A673 (cell line): ENCODE results near the gene YIPF3. TPM values are rescaled to one million over a fixed set of nuclear protein-coding genes. Genes with fewer than 3 reads are reported as not detected.

Experiments
- BruUV-seq: library from RNA; stranded (reverse); fragments of 400-500 nt; replicated peaks from 2 replicates; lab custom pipeline; 2021; lab: Mats Ljungman, UMichigan
- CTCF ChIA-PET: fragments of 300-600 bp; sonication (Branson Sonifier 250); formaldehyde crosslinking; loops from one replicate; lab custom pipeline; 2022; ENCODE audit warnings: antibody characterized with exemption; lab: Charles Lee
- POLR2A ChIA-PET: fragments of 300-600 bp; sonication (Branson Sonifier 250); formaldehyde crosslinking; loops from one replicate; lab custom pipeline; 2022; ENCODE audit warnings: antibody characterized with exemption; ENCODE audit not compliant: low non-redundant PET; lab: Charles Lee
- DNase-seq: peaks from one replicate; pipeline ENCODE4 v3.0.0-alpha.2; 2015; ENCODE audit warnings: low spot score
- H3K27ac ChIP-seq: fragments of 200-600 bp; sonication (generic); 2 replicates; pipeline ENCODE4 v1.5.1; 2016; ENCODE audit warnings: mixed run types, low read depth, mild to moderate bottlenecking, mixed read lengths, antibody characterized with exemption, low read length; ENCODE audit not compliant: poor library complexity, severe bottlenecking
- H3K27me3 ChIP-seq: fragments of 200-600 bp; sonication (generic); replicated peaks from 2 replicates; pipeline ENCODE4 v1.6.1; 2017; ENCODE audit warnings: mixed run types, low read depth, mild to moderate bottlenecking, mixed read lengths, antibody characterized with exemption, low read length; ENCODE audit not compliant: insufficient read depth, poor library complexity
- H3K36me3 ChIP-seq: fragments of 200-600 bp; sonication (generic); 2 replicates; pipeline ENCODE4 v1.6.1; 2016; ENCODE audit warnings: mixed run types, mild to moderate bottlenecking, mixed read lengths, antibody characterized with exemption, low read length; ENCODE audit not compliant: insufficient read depth, poor library complexity, severe bottlenecking
- H3K4me1 ChIP-seq: fragments of 200-600 bp; sonication (generic); 2 replicates; pipeline ENCODE4 v1.6.1; 2017; ENCODE audit warnings: mixed run types, mild to moderate bottlenecking, mixed read lengths, antibody characterized with exemption, low read length; ENCODE audit not compliant: insufficient read depth, poor library complexity, severe bottlenecking
- H3K4me3 ChIP-seq: fragments of 200-600 bp; sonication (generic); 2 replicates; pipeline ENCODE4 v1.5.1; 2016; ENCODE audit warnings: low read depth, mixed run types, mild to moderate bottlenecking, mixed read lengths, low read length; ENCODE audit not compliant: poor library complexity, severe bottlenecking
- H3K9me3 ChIP-seq: fragments of 200-600 bp; sonication (generic); 2 replicates; pipeline ENCODE4 v1.6.1; 2016; ENCODE audit warnings: mixed run types, low read depth, mild to moderate bottlenecking, mixed read lengths, antibody characterized with exemption, low read length; ENCODE audit not compliant: poor library complexity, severe bottlenecking
- EZH2 ChIP-seq: fragments of 200-600 bp; sonication (generic); IDR thresholded peaks from 2 replicates; pipeline ENCODE4 v1.6.1; 2017; ENCODE audit warnings: borderline replicate concordance, low read depth, mild to moderate bottlenecking, mixed read lengths, antibody characterized with exemption, low read length; ENCODE audit not compliant: poor library complexity, severe bottlenecking
- intact Hi-C: fragments of 100-400 bp; cut with micrococcal nuclease; formaldehyde crosslinking; loops from one replicate; pipeline ENCODE4 v1.10.0; 2022; ENCODE audit not compliant: unreplicated experiment
- total RNA-seq: library from RNA; stranded (reverse); gene quantifications from 2 replicates; pipeline ENCODE4 v1.2.3, GENCODE V29; 2021
- TF ChIP-seq, protein P1 (sequence below): fragments of 300-800, 200-600 bp; sonication (generic); conservative IDR thresholded peaks from 2 replicates; pipeline ENCODE4 v1.5.1; 2017; ENCODE audit warnings: low read depth, mild to moderate bottlenecking, antibody characterized with exemption, low read length, moderate library complexity, mixed read lengths

YIPF3 gene
- total RNA-seq, 1 experiment from 2014 or later: 75.1 TPM

DNA sequence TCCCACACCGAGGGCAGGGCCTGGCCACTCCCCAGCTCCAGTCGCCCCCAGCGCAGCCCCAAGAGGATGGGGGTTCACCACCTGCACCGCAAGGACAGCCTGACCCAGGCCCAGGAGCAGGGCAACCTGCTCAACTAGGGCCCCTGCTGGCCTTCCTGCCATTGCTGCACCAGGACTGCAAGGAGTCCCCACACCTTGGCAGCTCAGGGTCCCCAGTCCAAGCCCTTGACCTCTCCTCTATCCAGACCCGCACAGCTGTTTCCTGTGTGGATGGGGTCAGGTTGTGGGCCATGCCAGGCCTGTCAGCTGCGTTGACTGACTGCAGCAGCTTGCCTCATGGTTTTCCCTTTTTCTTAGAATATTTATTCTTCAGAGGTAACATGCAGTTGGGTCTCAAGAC is 11.0 kb downstream of the YIPF3 start:
- Histone ChIP-seq H3K36me3 (peaks cover 27% of the 10 kb centered on the region), H3K27ac (no peak overlapping the region), H3K4me1 (no peaks in the 10 kb centered on the region), H3K9me3 (no peaks in the 10 kb centered on the region), H3K27me3 (no peaks in the 10 kb centered on the region), H3K4me3 (no peak overlapping the region)
- no TSS peak for BruUV-seq
- TF ChIP-seq, protein P1, sequence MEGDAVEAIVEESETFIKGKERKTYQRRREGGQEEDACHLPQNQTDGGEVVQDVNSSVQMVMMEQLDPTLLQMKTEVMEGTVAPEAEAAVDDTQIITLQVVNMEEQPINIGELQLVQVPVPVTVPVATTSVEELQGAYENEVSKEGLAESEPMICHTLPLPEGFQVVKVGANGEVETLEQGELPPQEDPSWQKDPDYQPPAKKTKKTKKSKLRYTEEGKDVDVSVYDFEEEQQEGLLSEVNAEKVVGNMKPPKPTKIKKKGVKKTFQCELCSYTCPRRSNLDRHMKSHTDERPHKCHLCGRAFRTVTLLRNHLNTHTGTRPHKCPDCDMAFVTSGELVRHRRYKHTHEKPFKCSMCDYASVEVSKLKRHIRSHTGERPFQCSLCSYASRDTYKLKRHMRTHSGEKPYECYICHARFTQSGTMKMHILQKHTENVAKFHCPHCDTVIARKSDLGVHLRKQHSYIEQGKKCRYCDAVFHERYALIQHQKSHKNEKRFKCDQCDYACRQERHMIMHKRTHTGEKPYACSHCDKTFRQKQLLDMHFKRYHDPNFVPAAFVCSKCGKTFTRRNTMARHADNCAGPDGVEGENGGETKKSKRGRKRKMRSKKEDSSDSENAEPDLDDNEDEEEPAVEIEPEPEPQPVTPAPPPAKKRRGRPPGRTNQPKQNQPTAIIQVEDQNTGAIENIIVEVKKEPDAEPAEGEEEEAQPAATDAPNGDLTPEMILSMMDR: no peak
- no peak for TF ChIP-seq EZH2
- intact Hi-C loops: loop anchor here (1.0 to 10.0 kb wide), 3 partner anchors 49 to 241 kb away; no protein-coding TSS in a partner anchor
- DNase-seq: no peak
- CTCF ChIA-PET: interaction anchor here (0.5 to 1.4 kb wide), 8 partner anchors 17 to 334 kb away, joined by 3 to 10 read pairs (median 6); partner anchors contain the start of genes DLK2 and DNPH1
- POLR2A ChIA-PET: interaction anchor here (0.6 kb wide), 1 partner anchor 694 kb away, joined by 3 read pairs; no protein-coding TSS in a partner anchor

DNA sequence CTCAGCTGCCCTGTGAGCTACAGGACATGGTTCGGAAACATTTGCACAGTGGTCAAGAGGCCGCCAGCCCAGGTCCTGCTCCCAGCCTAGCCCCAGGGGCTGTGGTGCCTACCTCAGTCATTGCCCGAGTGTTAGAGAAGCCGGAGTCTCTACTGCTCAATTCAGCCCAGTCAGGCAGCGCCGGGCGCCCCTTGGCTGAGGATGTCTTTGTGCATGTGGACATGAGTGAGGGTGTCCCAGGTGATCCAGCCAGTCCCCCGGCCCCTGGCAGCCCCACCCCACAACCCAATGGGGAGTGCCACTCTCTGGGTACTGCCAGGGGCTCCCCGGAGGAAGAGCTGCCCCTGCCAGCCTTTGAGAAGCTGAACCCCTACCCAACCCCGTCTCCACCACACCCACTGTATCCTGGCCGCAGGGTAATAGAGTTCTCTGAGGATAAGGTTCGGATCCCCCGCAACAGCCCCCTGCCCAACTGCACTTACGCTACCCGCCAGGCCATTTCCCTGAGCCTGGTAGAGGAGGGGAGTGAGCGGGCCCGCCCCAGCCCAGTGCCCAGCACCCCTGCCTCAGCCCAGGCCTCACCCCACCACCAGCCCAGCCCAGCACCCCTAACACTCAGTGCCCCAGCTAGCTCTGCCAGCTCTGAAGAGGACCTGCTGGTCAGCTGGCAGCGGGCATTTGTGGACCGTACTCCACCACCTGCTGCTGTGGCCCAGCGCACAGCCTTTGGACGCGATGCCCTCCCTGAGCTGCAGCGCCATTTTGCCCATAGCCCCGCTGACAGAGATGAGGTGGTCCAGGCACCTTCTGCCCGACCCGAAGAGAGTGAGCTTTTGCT is 11.8 kb downstream of the YIPF3 start:
- H3K27me3 ChIP-seq: no peaks in the 10 kb centered on the region
- BruUV-seq: no TSS peak
- ChIA-PET CTCF (no interaction called here), POLR2A (no interaction called here)
- no peak for TF ChIP-seq EZH2
- TF ChIP-seq, protein P1: no peak
- H3K4me3 ChIP-seq: no peak overlapping the region
- no peaks in the 10 kb centered on the region for H3K9me3 ChIP-seq
- no peak for DNase-seq
- no peak overlapping the region for H3K27ac ChIP-seq
- no peaks in the 10 kb centered on the region for H3K4me1 ChIP-seq
- intact Hi-C loops: loop anchor here (10.0 kb wide), 1 partner anchor 240 kb away; no protein-coding TSS in a partner anchor
- peaks cover 33% of the 10 kb centered on the region for H3K36me3 ChIP-seq

DNA sequence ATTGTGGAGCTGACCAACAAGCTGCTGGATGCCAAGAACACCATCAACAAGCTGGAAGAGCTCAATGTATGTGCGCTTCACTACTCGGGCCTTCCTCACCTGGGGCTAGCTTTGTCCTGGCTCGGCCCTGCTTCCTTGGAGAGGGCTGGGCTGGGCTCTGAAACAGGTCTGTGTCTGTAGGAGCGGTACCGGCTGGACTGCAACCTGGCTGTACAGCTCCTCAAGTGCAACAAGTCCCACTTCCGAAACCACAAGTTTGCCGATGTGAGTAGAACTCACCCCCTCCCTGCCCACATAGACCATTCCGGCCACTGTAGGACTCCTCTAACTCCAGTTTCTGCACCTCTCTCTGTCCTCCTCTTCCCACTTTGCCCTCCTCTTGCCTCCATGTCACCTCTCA is 13.3 kb downstream of the YIPF3 start:
- DNase-seq: no peak
- BruUV-seq: no TSS peak
- Histone ChIP-seq H3K4me1 (no peaks in the 10 kb centered on the region), H3K27ac (no peak overlapping the region), H3K36me3 (peaks cover 48% of the 10 kb centered on the region), H3K4me3 (no peak overlapping the region), H3K27me3 (no peaks in the 10 kb centered on the region), H3K9me3 (no peaks in the 10 kb centered on the region)
- ChIA-PET POLR2A (no interaction called here), CTCF (interaction anchor here (0.6 kb wide), 1 partner anchor 47 kb away, joined by 4 read pairs; no protein-coding TSS in a partner anchor)
- intact Hi-C loops: loop anchor here (10.0 kb wide), 1 partner anchor 239 kb away; no protein-coding TSS in a partner anchor
- TF ChIP-seq EZH2: no peak
- TF ChIP-seq, protein P1: no peak
